IPS DF 6.9 (cell line): ENCODE data around the gene NBAS.

Source experiments
- DNase-seq: peaks from one replicate; pipeline ENCODE4 v3.0.0-alpha.2; 2013; ENCODE audit warnings: low read depth, low spot score
- H3K27ac ChIP-seq: one replicate; pipeline ENCODE4 v1.5.1; 2013; ENCODE audit warnings: low read length, control low read depth
- H3K27me3 ChIP-seq: 2 replicates; pipeline ENCODE4 v1.6.1; 2013; ENCODE audit warnings: mild to moderate bottlenecking, low read length; ENCODE audit not compliant: control insufficient read depth, insufficient read depth
- H3K36me3 ChIP-seq: 2 replicates; pipeline ENCODE4 v1.6.1; 2013; ENCODE audit warnings: low read length; ENCODE audit not compliant: control insufficient read depth, insufficient read depth
- H3K4me1 ChIP-seq: 2 replicates; pipeline ENCODE4 v1.6.1; 2013; ENCODE audit warnings: low read length; ENCODE audit not compliant: control insufficient read depth, insufficient read depth
- H3K4me3 ChIP-seq: 2 replicates; pipeline ENCODE4 v1.5.1; 2013; ENCODE audit warnings: mild to moderate bottlenecking, low read length
- H3K9me3 ChIP-seq: 2 replicates; pipeline ENCODE4 v1.6.1; 2013; ENCODE audit warnings: low read length, inconsistent platforms; ENCODE audit not compliant: control insufficient read depth, insufficient read depth
- WGBS: extraction: QIAGEN DNeasy Blood & Tissue Kit; methylation state at CpG from one replicate; pipeline ENCODE4 v1.1.7; 2013; ENCODE audit warnings: mixed read lengths, missing lambda C conversion rate; ENCODE audit not compliant: insufficient read length, insufficient coverage; 5-methylcytosine and 5-hydroxymethylcytosine counted together

Gene NBAS

GRCh38 chr2:15560988-15561573, at the start of gene NBAS:
Gene NBAS, minus strand, starts transcription at chr2:15561334. Its CDS starts 30 bp downstream, at chr2:15561304.
- Histone ChIP-seq H3K4me3 (peak within 1 kb of the TSS; percentile 78), H3K36me3 (no peaks in the 10 kb centered on the region), H3K9me3 (no peaks in the 10 kb centered on the region), H3K27me3 (no peaks in the 10 kb centered on the region), H3K27ac (no peak within 1 kb of the TSS), H3K4me1 (no peaks in the 10 kb centered on the region)
- WGBS, result no CpG with 5 or more reads among the region's 30 CpGs
- DNase-seq, result peak; percentile 52

GRCh38 chr2:15610430-15610952, 49.4 kb upstream of the NBAS start:
- no peak overlapping the region for H3K27ac ChIP-seq
- H3K27me3 ChIP-seq, result no peaks in the 10 kb centered on the region
- no peaks in the 10 kb centered on the region for H3K9me3 ChIP-seq
- H3K4me3 ChIP-seq, result no peak overlapping the region
- H3K36me3 ChIP-seq, result peaks cover 7% of the 10 kb centered on the region; the same call in 1 of the 2 replicates
- no peaks in the 10 kb centered on the region for H3K4me1 ChIP-seq
- no peak for DNase-seq
- no CpG with 5 or more reads among the region's 5 CpGs for WGBS

GRCh38 chr2:15609341-15610042, 48.4 kb upstream of the NBAS start:
- no peak overlapping the region for H3K4me3 ChIP-seq
- no peaks in the 10 kb centered on the region for H3K27me3 ChIP-seq
- DNase-seq, result no peak
- no CpG with 5 or more reads among the region's 1 CpG for WGBS
- no peak overlapping the region for H3K27ac ChIP-seq
- no peaks in the 10 kb centered on the region for H3K4me1 ChIP-seq
- peaks cover 16% of the 10 kb centered on the region; the same call in 1 of the 2 replicates for H3K36me3 ChIP-seq
- H3K9me3 ChIP-seq, result no peaks in the 10 kb centered on the region

GRCh38 chr2:15608392-15608761, 47.2 kb upstream of the NBAS start:
- Histone ChIP-seq H3K36me3 (peaks cover 19% of the 10 kb centered on the region; the same call in 1 of the 2 replicates), H3K4me1 (no peaks in the 10 kb centered on the region), H3K4me3 (no peak overlapping the region), H3K9me3 (no peaks in the 10 kb centered on the region), H3K27ac (no peak overlapping the region), H3K27me3 (no peaks in the 10 kb centered on the region)
- WGBS, result no CpG with 5 or more reads among the region's 4 CpGs
- no peak for DNase-seq

GRCh38 chr2:15607709-15608391, 46.7 kb upstream of the NBAS start:
- no CpG with 5 or more reads among the region's 7 CpGs for WGBS
- Histone ChIP-seq H3K27ac (no peak overlapping the region), H3K4me3 (no peak overlapping the region), H3K9me3 (no peaks in the 10 kb centered on the region), H3K36me3 (peaks cover 19% of the 10 kb centered on the region; the same call in 1 of the 2 replicates), H3K4me1 (no peaks in the 10 kb centered on the region), H3K27me3 (no peaks in the 10 kb centered on the region)
- DNase-seq, result no peak

GRCh38 chr2:15606481-15607441, 45.6 kb upstream of the NBAS start:
- H3K36me3 ChIP-seq, result peaks cover 26% of the 10 kb centered on the region; the same call in 1 of the 2 replicates

GRCh38 chr2:15605721-15606120, 44.6 kb upstream of the NBAS start:
- H3K9me3 ChIP-seq, result no peaks in the 10 kb centered on the region
- no peaks in the 10 kb centered on the region for H3K27me3 ChIP-seq
- no peaks in the 10 kb centered on the region for H3K4me1 ChIP-seq
- WGBS, result no CpG with 5 or more reads among the region's 1 CpG
- no peak overlapping the region for H3K27ac ChIP-seq
- H3K4me3 ChIP-seq, result no peak overlapping the region
- peaks cover 29% of the 10 kb centered on the region; the same call in 1 of the 2 replicates for H3K36me3 ChIP-seq
- DNase-seq, result no peak

More at GRCh38 chr2:15606481-15607441, 45.6 kb upstream of the NBAS start:
- no peak overlapping the region for H3K4me3 ChIP-seq
- no peaks in the 10 kb centered on the region for H3K27me3 ChIP-seq
- WGBS, result no CpG with 5 or more reads among the region's 8 CpGs
- H3K27ac ChIP-seq, result no peak overlapping the region
- no peak for DNase-seq
- no peaks in the 10 kb centered on the region for H3K4me1 ChIP-seq
- no peaks in the 10 kb centered on the region for H3K9me3 ChIP-seq

- Histone ChIP-seq H3K4me3 (no peak overlapping the region), H3K27ac (no peak overlapping the region), H3K9me3 (no peaks in the 10 kb centered on the region), H3K27me3 (no peaks in the 10 kb centered on the region), H3K36me3 (peaks cover 29% of the 10 kb centered on the region; the same call in 1 of the 2 replicates), H3K4me1 (no peaks in the 10 kb centered on the region)
- no CpG with 5 or more reads among the region's 2 CpGs for WGBS
- DNase-seq, result no peak
Measured at GRCh38 chr2:15603948-15604347, 42.8 kb upstream of the NBAS start.

- Histone ChIP-seq H3K36me3 (peaks cover 24% of the 10 kb centered on the region; the same call in 1 of the 2 replicates), H3K9me3 (no peaks in the 10 kb centered on the region), H3K27ac (no peak overlapping the region), H3K4me1 (no peaks in the 10 kb centered on the region), H3K27me3 (no peaks in the 10 kb centered on the region), H3K4me3 (no peak overlapping the region)
- no peak for DNase-seq
- no CpG with 5 or more reads among the region's 3 CpGs for WGBS
Measured at GRCh38 chr2:15603044-15603765, 42.1 kb upstream of the NBAS start.
